GM18870 (cell line): ENCODE data around the gene BRSK1.
"Not testable (repeated sequence)": the region's sequence is repeated elsewhere in the genome, so short reads cannot be mapped to it uniquely, and the experiment has no call there.

Experiments
- ATAC-seq: cut with Tn5 transposase; IDR thresholded peaks from one replicate; pipeline ENCODE4 v1.9.1; 2021; ENCODE audit warnings: moderate library complexity; ENCODE audit not compliant: unreplicated experiment

Gene BRSK1

GRCh38 chr19:55325172-55325571 is 41.4 kb downstream of the BRSK1 start, which contains the start of gene TMEM150B:
Gene TMEM150B (minus strand): TSS chr19:55325341. CDS start chr19:55321036, 4,305 bp downstream.
- no peak for ATAC-seq

DNA sequence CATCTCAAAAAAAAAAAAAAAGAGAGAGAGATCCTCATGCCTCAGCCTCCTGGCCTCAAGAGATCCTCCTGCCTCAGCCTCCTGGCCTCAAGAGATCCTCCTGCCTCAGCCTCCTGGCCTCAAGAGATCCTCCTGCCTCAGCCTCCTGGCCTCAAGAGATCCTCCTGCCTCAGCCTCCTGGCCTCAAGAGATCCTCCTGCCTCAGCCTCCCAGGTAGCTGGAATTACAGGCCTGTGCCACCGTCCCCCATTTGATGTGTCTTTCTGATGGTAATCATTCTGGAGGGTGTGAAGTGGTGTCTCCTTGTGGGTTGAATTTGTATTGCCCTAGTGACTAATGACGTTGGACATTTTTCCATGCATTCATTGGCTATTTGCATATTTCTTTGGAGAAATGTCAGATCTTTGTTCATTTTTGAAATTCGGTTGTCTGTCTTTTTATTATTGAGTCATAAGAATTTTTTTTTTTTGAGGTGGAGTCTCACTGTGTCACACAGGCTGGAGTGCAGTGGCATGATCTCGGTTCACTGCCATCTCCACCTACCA is 45.0 kb downstream of the BRSK1 start:
- not testable (repeated sequence) for ATAC-seq

- ATAC-seq = not testable (repeated sequence)
Observed at GRCh38 chr19:55329791-55330190, 46.0 kb downstream of the BRSK1 start.

GRCh38 chr19:55333870-55334269 is 50.1 kb downstream of the BRSK1 start:
- no peak for ATAC-seq

- ATAC-seq = no peak
Observed at GRCh38 chr19:55336101-55336500, 52.3 kb downstream of the BRSK1 start.

GRCh38 chr19:55339105-55339888 is 55.5 kb downstream of the BRSK1 start, which contains the start of gene KMT5C:
Gene KMT5C (plus strand): TSS chr19:55339876. CDS start chr19:55341937, 2,061 bp downstream.
- ATAC-seq = peak; percentile 94

DNA sequence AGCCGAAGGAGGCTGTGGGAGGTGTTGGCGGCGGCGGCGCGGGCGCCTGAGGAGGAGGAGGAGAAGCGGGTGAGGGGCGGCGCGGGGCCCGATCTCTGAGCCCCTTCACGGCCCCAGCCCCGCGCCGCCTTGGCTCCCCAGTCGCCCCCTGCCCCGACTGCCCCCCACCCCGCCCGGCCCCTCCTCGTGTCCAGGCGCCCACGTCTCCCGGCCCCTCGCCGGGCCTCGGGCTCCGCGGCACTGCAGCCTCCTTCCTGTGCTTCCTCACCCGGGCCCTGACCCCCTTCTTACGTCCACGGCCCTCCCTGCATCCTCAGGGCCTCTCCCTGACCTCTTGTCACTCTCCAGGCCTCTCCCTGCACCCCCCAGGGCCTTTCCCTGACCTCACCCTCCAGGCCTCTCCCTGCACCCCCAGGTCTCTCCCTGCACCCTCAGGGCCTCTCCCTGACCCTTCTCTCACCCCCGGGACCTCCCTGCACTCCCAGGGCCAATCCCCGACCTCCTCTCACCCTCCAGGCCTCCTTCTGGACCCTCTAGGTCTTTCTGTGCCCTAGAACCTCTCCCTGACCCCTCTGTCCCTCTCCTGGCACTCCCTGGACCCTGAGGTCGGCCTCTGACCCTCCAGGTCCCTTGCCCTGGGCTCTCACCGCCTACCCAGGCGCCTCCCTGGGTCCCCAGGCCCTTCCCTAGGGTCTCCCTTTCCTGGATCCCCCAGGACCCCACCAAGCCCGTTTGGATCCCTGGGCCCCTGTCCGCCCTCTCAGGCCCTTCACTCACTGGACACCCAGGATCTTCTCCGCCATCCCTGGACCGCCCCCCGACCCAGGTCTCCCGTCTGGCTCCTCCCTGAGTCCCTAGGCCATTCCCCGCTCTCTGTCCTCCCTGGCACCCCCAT is 56.3 kb downstream of the BRSK1 start:
- no peak for ATAC-seq

GRCh38 chr19:55340784-55341147 is 57.0 kb downstream of the BRSK1 start:
- no peak for ATAC-seq

- ATAC-seq = no peak
Observed at GRCh38 chr19:55341171-55341588, 57.4 kb downstream of the BRSK1 start.

GRCh38 chr19:55341595-55342531 is 58.1 kb downstream of the BRSK1 start:
- ATAC-seq = no peak

- ATAC-seq = no peak
Observed at GRCh38 chr19:55344444-55344843, 60.6 kb downstream of the BRSK1 start.

DNA sequence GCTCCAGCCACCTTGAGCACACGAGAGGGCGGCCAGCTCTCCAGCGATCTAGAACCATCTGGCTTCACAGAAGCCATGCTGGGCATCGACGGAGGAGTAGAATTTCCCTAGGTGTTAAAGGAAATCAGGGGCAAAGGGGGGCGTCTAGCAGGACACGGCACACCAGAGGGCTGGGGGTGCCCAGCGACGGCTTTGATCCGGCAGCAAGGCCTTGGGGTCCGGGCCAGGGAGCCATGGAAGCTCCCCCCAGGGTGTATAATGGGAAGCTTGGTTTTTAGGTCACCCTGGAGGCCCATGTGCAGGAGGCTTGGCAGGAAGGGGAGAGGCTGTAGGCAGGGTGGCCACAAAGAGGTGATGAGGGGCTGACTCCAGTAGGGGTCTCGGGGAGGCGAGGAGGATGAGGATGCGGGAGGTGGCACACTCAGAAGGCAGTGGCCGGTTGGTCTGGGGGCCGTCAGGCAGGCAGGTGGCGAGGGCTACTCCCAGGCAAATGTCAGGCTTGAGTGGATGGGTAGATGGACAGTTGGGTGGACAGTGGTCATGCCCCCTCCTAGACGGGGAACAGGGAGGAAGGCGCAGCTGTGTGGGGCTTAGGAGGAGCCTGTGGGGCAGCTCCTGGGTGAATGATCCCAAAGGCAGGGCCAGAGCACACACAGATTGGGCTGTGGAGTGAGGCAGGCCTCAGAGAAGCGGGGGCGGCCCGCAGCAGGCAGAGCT is 61.5 kb downstream of the BRSK1 start:
- no peak for ATAC-seq

DNA sequence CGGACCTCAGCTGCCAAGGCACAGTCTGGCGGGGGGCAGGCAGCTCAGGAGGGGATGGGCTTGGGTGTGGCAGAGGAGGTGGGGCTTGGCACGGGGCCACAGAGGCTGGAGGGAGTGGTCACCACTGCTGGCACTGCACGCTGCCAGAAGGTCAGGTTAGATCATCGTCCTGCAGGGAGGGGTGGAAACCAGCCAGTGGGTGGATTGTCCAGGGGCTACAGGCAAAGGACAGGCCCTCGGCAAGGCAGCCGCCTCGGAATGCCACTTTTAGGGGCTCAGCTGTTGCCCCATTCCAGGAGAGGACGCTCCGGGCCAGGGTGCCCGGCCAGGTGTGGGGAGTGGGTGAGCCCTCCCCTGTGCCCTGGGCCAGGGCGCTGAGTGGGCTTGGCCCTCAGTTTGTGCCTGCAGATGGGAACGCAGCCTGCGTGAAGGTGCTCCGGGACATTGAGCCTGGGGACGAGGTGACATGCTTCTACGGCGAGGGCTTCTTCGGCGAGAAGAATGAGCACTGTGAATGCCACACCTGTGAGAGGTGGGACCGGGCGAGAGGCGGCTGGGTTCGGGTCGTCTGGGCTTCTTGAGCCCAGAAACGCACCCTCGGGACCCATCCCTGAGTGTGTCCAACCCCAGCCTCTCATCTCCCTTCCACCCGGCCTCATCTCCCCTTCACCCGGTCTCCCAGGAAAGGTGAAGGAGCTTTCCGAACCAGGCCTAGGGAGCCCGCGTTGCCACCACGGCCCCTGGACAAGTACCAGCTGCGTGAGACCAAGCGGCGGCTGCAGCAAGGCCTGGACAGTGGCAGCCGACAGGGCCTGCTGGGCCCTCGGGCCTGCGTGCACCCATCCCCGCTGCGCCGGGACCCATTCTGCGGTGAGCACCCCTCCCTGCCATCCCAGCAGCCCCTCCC is 62.3 kb downstream of the BRSK1 start:
- no peak for ATAC-seq

DNA sequence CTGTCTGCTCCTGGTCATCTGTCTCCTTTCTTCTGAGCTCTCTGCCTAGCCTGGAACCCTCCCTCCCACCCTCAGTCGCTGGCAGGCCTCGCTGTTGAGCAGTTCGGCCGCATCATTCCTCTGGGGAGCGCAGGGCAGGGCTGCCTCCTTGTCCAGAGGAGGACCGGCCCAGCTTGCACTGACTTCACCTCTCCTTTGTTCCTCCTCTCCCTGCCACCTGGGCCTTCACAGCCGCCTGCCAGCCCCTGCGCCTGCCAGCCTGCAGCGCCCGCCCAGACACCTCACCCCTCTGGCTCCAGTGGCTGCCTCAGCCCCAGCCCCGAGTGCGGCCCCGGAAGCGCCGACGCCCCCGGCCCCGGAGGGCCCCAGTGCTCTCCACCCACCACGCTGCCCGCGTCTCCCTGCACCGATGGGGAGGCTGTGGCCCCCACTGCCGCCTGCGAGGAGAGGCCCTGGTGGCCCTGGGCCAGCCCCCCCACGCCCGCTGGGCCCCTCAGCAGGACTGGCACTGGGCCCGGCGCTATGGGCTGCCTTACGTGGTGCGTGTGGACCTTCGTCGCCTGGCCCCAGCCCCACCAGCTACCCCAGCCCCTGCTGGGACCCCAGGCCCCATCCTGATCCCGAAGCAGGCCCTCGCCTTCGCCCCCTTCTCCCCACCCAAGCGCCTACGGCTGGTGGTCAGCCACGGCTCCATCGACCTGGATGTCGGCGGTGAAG is 63.1 kb downstream of the BRSK1 start:
- no peak for ATAC-seq

DNA sequence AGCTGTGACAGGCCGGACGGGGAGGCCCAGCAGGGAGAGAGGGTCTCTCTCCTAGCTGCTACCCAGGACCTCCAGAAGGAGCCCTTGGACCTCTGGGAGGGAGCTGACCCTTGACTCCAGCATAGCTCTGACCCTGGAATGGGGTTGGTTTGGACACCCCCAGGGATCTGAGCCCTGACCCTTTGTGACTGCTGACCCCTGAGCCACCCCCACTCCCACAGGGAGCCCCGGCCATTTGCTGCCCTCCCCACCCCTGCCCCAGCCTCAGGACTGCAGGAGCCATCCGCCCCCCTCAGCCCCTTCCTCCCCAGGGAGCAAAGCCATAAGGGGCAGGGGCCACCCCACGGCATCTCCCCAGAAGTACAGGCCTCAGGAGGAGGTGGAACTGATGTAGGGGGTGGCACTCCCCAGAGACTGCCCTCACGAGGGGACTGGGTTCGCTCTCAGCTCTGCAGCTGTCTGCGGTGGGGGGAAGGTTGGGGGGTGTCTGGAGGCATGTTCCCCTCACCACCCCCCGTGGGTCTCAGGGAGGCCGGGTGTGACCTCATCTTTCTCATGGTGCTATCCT is 63.7 kb downstream of the BRSK1 start:
- ATAC-seq = no peak

- no peak for ATAC-seq
Observed at GRCh38 chr19:55348317-55349034, 64.7 kb downstream of the BRSK1 start.
